HG03039 (cell line): ENCODE data around the gene CENPV.

Experiments
- ATAC-seq: cut with Tn5 transposase; IDR thresholded peaks from one replicate; pipeline ENCODE4 v1.9.1; 2021; ENCODE audit warnings: mild to moderate bottlenecking, moderate library complexity; ENCODE audit not compliant: unreplicated experiment

CENPV gene

DNA sequence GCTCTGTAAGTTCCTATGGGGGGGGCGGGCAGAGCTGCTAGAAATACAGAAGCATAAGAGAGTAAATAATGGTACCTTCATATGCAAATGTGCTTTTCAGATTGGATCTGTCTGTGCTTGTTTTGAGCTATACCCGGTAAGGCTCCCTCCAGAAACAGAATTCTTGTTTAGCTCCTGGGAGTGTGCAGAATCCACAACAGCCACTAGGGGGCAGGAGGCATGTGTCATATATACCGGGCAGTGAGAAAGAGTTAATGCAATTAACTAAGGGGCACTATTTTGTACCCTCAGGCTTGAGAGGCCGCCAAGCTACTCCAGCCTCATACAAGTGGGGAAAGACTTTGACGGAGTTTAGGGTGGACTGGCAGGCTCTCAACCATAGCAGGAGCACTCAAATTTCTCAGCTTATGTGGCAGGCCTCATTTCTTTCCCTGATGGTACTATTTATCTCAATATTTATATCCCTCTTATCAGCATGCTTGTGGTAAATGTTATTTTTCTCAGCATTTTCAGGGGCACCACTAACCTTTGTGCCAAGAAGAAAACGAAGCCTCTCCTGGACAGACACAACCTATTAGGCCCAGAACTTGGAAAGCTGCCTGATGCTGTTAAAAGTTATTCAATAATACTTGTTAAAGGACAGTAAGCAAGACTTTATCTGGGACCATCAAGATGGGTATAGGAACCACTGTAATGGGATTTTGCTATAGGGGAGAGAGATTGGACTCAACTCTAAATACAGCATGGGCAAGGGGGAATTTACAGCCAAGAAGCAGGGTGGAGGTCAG, 10.7 kb upstream of the CENPV start:
- peak; percentile 65 for ATAC-seq

DNA sequence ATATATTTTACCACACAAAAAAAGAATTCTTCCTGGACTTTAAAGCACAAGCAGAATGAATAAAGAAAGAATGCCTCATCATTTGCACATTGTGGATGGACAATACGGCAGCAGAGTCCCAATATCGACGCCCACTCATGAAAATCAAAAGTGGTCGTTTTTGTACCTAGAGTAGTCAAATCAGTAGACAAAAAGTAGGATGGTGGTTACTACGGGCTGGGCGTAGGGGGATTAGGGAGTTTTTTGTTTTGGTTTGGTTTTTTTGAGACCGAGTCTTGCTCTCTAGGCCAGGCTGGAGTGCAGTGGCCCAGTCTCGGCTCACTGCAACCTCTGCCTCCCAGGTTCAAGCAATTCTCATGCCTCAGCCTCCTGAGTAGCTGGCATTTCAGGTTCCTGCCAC, 8.6 kb upstream of the CENPV start:
- ATAC-seq = no peak

DNA sequence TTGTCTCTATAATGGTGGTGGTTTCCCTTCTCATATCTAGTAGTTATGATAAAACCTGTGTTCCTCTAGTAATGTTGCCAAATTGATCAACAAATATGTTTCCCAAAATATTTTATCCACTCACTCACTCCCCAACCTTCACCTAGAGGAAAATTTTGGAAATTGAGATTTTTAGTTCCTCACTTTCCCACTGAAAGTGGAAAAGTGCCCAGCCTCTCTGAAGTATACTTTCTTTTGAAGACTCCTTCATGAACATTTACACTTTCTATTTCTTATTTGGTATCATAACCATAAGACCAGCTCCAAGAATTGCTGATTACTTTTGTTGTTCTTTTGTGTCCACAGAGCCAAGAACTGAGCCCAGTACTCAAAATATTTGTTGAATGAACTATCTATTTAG, 5.1 kb upstream of the CENPV start:
- no peak for ATAC-seq

DNA sequence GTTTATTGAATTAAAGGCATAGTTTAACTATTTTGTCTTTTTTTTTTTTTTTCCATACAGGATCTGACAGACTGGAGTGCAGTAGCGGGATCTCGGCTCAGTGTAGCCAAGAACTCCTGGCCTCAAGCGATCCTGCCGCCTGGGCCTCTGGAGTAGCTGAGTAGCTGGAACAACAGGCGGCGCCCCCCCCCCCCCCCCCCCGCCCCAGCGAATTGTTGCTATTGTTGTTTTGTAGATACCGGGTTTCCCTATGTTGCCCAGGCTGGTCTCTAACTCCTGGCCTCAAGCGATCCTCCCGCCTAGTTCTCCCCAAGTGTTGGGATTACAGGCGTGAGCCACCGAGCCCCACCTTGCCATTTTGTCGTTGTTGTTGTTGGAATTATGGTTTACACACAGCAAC, 1.3 kb upstream of the CENPV start:
- ATAC-seq = no peak

DNA sequence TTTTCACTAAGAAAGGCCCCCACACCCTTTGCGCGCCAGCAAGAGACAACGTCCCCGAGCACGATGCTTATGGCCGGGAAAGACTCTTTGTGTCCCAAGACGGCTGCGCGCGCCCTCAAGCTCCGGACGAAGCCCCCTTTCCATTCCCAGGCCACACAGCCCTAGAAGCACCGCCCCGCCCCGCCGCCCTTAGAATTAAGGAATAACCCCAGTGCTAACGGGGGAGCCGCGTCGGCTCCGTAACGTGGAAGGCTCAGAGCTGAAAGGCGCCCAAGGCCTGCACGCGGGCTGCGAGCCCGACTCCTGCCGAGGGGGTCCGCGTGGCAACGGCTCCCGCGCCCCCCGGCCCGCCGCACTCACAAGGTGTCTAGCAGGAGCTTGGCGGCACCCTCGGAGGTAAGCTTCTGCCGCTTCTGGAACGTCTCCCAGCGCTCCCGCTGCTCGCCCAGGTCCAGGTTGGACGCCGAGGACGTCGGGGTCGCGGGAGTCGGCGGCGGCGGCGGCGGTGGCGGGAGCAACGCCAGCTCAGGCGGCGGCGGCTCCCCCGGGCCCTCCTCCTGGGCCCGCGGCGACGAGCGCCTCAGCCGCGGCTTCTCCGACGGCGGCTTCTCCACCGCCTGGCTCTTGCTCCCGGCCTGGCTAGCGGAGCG, 477 bp downstream of the CENPV start:
- ATAC-seq = peak; percentile 53

DNA sequence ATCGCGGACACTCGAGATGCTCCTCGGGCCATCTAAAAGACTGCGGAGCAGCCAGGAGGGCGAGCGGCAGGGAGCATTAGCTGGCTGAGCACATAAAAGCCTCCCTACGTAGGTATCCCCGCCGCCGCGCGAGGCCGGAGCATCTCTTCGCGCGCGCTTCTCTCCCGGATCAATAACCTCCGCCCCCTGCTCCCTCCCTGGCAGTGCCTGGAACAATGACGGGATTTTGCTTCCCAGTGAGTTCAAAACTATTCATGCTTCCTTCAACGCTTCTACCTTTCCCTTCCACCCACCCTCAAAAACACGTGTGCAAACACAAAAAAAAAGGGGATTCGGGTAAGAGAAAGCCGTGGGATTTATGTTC, 984 bp downstream of the CENPV start:
- ATAC-seq = no peak

DNA sequence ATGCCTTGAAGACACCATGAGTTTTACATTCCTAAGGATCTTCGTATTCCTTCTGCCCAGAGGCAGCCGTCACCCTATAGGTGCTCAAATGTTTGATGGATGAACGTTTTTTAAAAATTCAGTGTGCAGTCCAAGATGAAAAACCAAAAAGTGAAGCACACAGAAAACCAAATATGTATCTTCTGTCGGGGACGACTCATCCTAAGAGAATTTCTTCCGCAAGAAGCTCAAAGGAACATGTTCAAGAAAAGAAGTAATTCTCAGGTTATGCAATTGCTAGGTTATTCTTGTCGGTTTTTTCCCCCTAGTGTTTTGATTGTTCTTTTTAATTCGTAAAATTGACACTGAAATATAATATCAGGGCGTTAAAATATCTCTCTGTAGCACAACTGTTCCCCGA, 1.4 kb downstream of the CENPV start:
- no peak for ATAC-seq

DNA sequence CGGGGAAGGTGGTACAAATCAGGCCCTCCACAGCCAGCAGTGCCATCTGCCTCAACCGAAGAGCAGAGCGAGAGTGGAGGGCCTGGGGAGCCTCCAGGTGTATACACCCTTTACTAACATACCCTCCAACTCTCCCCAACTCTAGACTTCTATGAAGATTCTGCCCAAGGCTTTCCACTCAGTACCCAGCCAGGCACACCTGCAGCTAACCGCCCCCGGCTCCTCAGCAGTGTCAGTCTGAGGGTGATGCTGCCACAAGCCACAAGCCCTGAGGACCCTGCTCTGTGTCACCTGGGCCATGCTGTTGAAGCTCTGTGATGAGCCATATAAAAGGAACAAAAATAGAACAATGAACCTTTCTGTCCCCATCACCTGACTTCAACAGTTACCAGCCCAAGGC, 3.8 kb downstream of the CENPV start:
- ATAC-seq = no peak

DNA sequence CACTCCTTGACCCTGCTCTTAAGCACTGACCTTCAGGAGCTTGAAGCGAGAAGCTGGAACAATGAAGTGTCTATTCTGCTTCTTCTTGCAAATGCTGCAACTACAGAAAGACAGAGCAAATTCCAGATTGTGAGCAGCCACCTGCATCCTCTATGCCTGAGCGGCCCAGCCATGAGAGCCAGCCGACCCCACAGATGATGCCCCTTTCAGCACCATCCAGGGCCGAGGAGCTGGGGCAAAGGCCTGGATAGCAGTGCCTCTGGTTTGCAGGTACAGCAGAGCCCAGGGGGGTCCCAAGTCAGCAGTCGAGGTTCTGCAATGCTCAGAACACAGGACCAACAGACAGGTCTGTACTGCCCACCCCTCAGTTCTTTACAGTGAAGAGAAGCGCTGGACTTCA, 4.7 kb downstream of the CENPV start:
- ATAC-seq = no peak

DNA sequence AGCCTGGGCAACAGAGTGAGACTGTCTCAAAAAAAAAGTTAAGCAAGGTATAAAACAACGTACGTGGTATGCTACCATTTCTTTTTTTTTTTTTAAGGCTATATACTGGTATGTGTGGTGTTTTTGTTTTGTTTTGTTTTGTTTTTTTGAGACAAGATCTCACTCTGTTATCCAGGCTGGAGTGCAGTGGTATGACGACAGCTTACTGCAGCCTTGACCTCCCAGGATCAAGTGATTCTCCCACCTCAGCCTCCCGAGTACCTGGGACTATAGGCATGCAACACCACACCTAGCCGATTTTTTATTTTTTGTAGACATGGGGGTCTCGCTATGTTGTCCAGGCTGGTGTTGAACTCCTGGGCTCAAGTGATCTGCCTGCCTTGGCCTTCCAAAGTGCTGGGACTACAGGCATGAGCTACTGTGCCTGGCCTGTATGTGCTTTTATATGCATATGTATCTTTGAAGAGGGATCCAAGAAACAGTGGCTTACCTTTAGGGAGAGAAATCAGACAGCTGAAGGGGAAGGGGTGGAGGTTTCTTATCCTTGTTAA, 6.5 kb downstream of the CENPV start:
- ATAC-seq = no peak

DNA sequence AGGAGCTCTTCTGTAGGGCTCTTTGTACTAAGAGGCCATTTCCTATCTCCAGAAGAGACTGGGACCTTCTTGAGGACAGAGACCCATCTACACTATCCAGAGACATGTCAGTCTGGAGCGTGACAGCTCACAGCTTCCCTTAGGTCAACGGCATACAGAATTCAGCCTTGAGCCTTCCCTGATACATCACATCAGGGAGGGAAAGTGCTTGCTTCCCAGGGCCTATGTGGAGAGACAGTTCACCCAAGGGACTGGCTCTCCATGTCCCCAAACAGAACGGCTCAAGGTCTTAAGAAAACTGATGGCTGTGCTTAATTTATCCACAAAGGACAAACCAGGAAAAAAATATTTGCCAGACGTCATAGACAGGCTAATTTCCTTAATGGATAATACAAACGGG, 7.7 kb downstream of the CENPV start:
- ATAC-seq = no peak

DNA sequence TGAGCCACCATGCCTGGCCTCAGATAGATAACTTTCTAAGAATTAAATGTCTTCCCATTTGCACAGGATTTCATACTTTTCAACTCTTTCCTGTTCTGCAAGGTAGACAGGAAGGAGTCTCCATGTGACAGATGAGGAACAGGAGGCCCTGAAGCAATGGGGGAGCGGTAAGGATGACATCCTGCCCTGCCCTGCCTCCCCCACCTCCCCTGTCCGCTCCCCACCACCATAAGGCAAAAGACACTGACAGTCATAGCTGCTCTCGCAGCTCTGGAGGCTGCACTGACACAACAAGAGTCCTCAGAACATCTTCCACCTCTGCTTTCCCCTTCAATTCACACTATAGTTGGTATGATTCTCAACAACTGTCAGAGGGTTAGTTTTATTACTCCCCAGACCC, 9.7 kb downstream of the CENPV start:
- ATAC-seq = no peak

DNA sequence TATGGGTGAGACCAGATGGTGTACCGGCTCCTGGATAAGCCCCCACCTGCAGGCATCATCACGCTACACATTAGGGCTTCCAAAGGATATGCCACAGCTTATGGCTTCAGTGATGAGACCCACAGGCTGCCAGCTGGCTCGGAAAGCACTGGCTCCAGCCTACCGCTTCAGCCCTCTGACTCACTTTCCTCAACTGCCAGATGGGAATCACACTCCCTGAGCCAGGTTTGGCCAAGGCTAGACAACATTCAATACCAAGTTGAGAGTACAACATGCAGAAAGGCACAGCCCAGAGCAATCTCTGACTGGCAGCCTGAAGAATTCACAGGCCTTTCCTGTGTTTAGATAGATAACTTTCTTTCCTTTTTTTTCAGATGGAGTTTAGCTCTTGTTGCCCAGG, 10.3 kb downstream of the CENPV start:
- ATAC-seq = no peak

DNA sequence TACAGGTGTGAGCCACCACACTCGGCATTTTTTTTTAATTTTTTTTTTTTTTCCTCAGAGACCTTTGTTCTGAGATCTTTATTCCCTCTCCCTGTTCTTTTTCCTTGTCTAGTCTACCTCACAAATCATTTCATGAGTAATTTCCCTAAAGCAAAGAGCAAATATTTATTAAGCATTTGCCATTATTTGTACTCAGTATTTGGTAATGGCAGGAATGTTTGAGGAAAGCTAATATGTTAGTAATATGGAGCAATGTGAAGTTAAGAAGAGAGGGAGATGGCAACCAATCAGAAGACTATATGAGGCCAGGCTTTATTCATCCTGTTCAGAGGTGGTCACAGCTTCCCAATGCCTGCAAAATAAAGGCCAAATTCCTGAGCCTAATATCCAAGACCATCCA, 13.3 kb downstream of the CENPV start:
- no peak for ATAC-seq

DNA sequence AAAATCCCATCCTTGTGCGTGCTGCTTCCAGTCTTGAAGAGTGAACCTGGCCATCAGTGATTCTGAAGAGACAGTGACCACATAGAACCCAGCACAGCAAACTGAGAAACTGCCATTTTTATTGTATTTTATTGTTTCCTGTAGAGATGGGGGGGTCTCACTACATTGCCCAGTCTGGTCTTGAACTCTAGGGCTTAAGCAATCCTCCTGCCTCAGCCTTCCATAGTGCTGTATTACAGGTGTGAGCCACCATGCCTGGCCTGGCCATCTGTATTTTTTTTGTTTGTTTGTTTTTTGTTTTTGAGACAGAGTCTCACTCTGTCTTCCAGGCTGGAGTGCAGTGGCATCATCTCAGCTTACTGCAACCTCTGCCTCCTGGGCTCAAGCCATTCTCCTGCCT, 13.9 kb downstream of the CENPV start:
- no peak for ATAC-seq

DNA sequence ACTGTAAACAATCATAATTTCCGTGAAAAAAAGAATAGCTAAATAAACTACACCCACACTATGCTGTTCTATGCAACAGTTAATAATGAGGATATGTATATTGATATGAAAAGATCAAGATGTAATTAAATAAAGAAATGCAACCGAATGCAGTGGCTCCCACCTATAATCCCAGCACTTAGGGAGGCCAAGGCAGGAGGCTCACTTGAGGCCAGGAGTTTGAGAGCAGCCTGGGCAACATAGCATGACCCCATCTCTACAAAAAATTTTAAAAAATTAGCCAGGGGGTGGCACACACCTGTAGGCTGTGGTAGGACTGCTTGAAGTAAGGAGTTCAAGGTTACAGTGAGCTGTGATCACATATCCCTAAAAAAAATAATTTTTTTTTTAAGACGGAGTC, 14.9 kb downstream of the CENPV start:
- no peak for ATAC-seq

DNA sequence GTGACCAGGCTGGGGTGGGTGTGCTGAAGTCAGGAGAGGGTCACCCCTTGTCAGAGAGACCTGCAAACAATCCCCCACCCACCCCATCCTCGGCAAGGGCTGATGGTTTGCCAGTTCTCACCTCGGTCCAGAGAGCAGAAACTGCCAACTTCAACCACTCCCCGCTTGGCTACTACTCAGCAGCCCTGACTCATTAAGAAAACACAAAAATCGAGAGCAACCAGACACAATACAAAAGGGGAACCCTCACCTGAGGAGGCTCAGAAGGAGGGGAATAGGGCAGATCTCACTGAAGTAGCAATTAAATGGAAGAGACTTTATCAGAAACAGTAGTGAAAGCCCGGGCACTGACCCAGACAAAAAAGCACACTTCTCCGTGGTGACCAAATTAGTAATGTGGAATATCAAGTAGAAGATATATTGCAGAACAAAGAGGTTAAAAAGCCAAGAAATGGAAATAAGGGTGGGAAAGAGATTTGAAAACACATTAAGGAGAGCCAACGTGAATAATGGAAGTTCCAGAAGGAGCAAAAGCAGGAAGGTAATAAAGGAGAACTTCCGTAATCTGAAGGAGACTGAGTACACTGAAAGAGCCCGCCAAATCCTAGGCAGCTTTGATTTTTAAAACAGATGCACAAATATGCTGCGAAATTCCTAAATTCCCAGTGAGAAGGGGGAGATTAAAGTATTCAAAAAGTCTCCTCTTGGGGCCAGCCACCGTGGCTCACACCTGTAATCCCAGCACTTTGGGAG, 23.6 kb downstream of the CENPV start:
- no peak for ATAC-seq

DNA sequence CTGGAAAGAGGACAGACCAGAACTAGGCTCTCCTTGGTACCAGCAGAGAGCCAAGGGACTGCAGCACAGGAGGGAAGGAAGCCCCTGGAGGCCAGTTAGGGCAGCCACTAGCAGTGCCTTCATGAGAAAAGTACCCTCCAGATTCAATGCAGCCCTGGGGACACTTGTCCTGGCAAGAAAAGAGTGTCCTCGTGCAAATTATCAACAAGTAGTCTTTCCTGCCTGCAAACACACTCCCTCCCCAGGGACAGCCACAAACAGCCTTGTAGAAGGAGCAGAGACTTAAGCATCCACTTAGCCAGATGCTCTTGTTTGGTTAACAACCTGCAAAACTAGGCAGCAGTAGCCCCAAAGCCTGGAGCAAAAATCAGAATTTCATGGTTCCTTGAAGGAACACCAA, 24.3 kb downstream of the CENPV start:
- ATAC-seq = no peak

DNA sequence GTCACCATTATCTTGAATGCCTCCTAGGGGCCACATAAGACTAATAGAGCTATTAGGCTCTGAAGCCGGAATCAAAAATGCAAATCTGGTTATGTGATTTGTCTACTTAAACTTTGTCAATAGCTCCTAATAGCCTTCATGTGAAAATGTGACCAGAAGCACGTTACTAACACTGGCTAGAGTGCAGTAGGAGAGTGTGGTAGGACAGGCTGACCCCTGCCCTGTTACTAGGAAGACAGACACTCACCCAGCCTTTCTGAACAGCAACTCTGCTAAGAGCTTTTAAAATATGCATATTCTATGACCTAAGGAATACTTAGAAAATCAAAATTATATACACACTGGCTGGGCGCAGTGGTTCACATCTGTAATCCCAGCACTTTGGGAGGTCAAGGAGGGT, 26.3 kb downstream of the CENPV start:
- no peak for ATAC-seq

DNA sequence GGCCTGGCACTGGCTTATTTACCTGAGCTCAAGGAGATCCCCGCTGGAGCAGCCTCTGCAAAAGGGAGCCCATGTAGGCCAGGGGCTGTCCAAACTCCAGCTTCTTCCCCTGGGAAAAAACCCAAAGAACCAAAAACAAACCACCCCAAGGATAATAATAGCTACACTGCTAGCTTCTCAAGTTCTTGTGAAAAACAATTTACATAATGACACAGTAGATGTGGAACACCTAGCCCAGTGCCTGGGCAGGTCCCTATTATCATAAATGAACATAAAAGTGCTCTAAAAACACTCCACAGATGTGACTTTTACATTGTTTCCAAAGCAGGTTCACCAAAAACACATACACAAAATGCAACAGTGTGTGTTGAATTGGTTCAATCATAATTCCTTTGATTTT, 27.3 kb downstream of the CENPV start:
- no peak for ATAC-seq

DNA sequence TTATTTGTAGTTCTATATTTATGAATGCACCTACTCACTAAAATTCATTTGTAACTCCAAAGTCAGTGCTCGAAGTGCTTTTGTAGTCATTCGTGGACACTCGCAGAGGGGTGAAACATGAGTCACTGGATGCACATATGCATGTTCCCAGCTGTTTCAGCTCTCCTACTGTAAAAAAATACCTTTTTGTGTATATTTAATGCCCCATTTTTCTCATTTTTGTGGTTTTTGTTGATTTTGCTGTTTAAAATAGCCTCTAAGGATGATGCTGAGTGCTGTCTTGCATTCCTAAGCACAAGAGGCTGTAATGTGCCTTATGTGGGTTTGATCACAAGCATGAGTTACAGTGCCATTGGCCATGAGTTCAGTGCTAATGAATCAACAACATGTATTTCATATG, 30.6 kb downstream of the CENPV start:
- ATAC-seq = no peak

DNA sequence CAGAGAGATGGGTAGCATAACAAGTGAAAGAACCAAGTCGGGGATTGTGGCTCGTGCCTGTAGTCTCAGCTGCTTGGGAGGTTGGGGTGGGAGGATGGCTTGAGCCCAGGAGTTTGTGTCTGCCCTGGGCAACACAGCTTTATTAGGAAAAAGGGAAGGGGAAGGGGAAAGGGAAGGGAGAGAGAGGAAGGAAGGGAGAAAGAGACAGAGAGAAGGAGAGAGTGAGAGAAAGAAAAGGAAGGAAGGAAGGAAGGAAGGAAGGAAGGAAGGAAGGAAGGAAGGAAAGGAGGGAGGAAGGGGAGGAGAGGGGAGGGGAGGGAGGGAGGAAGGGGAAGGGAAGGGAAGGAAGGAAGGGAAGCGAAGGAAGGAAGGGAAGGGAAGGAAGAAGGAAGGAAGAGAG, 33.3 kb downstream of the CENPV start:
- ATAC-seq = no peak
